Fibroblast of villous mesenchyme (primary cell): ENCODE data around the gene HPCA. TPM values are rescaled to one million over a fixed set of nuclear protein-coding genes. Genes with fewer than 3 reads are reported as not detected.

Source experiments
- DNase-seq: peaks from one replicate; pipeline ENCODE4 v3.0.0-alpha.2; 2010; ENCODE audit warnings: low read depth
- H3K4me3 ChIP-seq: 2 replicates; pipeline ENCODE4 v1.5.1; 2011; ENCODE audit warnings: low read depth, mild to moderate bottlenecking, low read length
- CTCF ChIP-seq: IDR thresholded peaks from 2 replicates; pipeline ENCODE4 v1.5.1; 2012; ENCODE audit warnings: low read depth, mild to moderate bottlenecking, low read length; ENCODE audit not compliant: insufficient read depth
- total RNA-seq: library from RNA; depleted of rRNA; stranded (reverse); fragments of >200 nt; gene quantifications from 2 replicates; pipeline ENCODE4 v1.2.3, GENCODE V29; 2012

HPCA gene
- total RNA-seq, 1 donor = not detected

GRCh38 chr1:32884032-32884372 is 2.3 kb upstream of the HPCA start:
- DNase-seq = no peak
- no peak overlapping the region for H3K4me3 ChIP-seq
- TF ChIP-seq CTCF = no peak

GRCh38 chr1:32884726-32885125 is 1.6 kb upstream of the HPCA start:
- H3K4me3 ChIP-seq = no peak overlapping the region
- TF ChIP-seq CTCF = no peak
- no peak for DNase-seq

- TF ChIP-seq CTCF = no peak
- no peak for DNase-seq
- no peak overlapping the region for H3K4me3 ChIP-seq
These were observed 651 bp upstream of the HPCA start for GRCh38 chr1:32885676-32886003.

- no peak for DNase-seq
- no peak for TF ChIP-seq CTCF
- no peak overlapping the region for H3K4me3 ChIP-seq
These were observed 630 bp downstream of the HPCA start for GRCh38 chr1:32886828-32887414.

- H3K4me3 ChIP-seq = no peak overlapping the region
- no peak for DNase-seq
- no peak for TF ChIP-seq CTCF
These were observed 1.3 kb downstream of the HPCA start for GRCh38 chr1:32887623-32888022.

GRCh38 chr1:32888134-32888533 is 1.8 kb downstream of the HPCA start:
- no peak overlapping the region for H3K4me3 ChIP-seq
- no peak for TF ChIP-seq CTCF
- DNase-seq = no peak

GRCh38 chr1:32888677-32889420 is 2.6 kb downstream of the HPCA start:
- no peak for TF ChIP-seq CTCF
- H3K4me3 ChIP-seq = no peak overlapping the region
- DNase-seq = no peak
